ENCODE data around the gene HDAC4. TPM values are rescaled to one million over a fixed set of nuclear protein-coding genes. Genes with fewer than 3 reads are reported as not detected.

HDAC4 gene
- total and polyA plus RNA-seq, 4 donors: 6.8 to 75.5 (median 30.2) TPM

GRCh38 chr2:239278941-239279365 is 121.9 kb downstream of the HDAC4 start:
- Histone ChIP-seq H3K36me3 (ENCODE audit: control insufficient read depth in 1 of 2, insufficient read depth in 2 of 2, low read length in 1 of 2) (no peaks in the 10 kb centered on the region), H3K27ac (ENCODE audit: low read depth in 1 of 2, low read length in 2 of 2) (no peak overlapping the region), H3K4me3 (ENCODE audit: low read length in 2 of 2) (no peak overlapping the region), H3K27me3 (ENCODE audit: control insufficient read depth in 1 of 2, insufficient read depth in 2 of 2, low read length in 1 of 2) (no peaks in the 10 kb centered on the region), H3K9me3 (ENCODE audit: control insufficient read depth, low read length) (no peaks in the 10 kb centered on the region), H3K4me1 (ENCODE audit: control insufficient read depth in 1 of 2, insufficient read depth in 2 of 2, low read length in 2 of 2) (no peaks in the 10 kb centered on the region)
- DNase-seq (peak in 1 of 2 donors; percentile 59), ATAC-seq (ENCODE audit: low FRiP score) (no peak)
- intact Hi-C loops (cut with DNase I): no loop called here
- WGBS, 2 donors: 82 to 84% methylated on average over 4 of the region's 4 CpGs

- no peak for ATAC-seq (ENCODE audit: low FRiP score)
- no peak for DNase-seq
- Histone ChIP-seq H3K4me3 (ENCODE audit: low read length in 2 of 2) (no peak overlapping the region), H3K36me3 (ENCODE audit: control insufficient read depth in 1 of 2, insufficient read depth in 2 of 2, low read length in 1 of 2) (no peaks in the 10 kb centered on the region), H3K4me1 (ENCODE audit: control insufficient read depth in 1 of 2, insufficient read depth in 2 of 2, low read length in 2 of 2) (no peaks in the 10 kb centered on the region), H3K27me3 (ENCODE audit: control insufficient read depth in 1 of 2, insufficient read depth in 2 of 2, low read length in 1 of 2) (no peaks in the 10 kb centered on the region), H3K27ac (ENCODE audit: low read depth in 1 of 2, low read length in 2 of 2) (no peak overlapping the region), H3K9me3 (ENCODE audit: control insufficient read depth, low read length) (no peaks in the 10 kb centered on the region)
- 96 to 98% methylated on average over 7 of the region's 7 CpGs for WGBS, 2 donors
- intact Hi-C loops (cut with DNase I): no loop called here
Observed at GRCh38 chr2:239278361-239278760, 122.5 kb downstream of the HDAC4 start.

- no peaks in the 10 kb centered on the region for H3K4me1 ChIP-seq (ENCODE audit: control insufficient read depth in 1 of 2, insufficient read depth in 2 of 2, low read length in 2 of 2)
- no peaks in the 10 kb centered on the region for H3K36me3 ChIP-seq (ENCODE audit: control insufficient read depth in 1 of 2, insufficient read depth in 2 of 2, low read length in 1 of 2)
- WGBS, 2 donors: 97 to 98% methylated on average over 27 of the region's 27 CpGs
- H3K27me3 ChIP-seq (ENCODE audit: control insufficient read depth in 1 of 2, insufficient read depth in 2 of 2, low read length in 1 of 2): no peaks in the 10 kb centered on the region
- no peak overlapping the region for H3K27ac ChIP-seq (ENCODE audit: low read depth in 1 of 2, low read length in 2 of 2)
- no peak overlapping the region for H3K4me3 ChIP-seq (ENCODE audit: low read length in 2 of 2)
- no peak for ATAC-seq (ENCODE audit: low FRiP score)
- DNase-seq: peak in 1 of 2 donors; percentile 64
- intact Hi-C loops (cut with DNase I): no loop called here
- H3K9me3 ChIP-seq (ENCODE audit: control insufficient read depth, low read length): no peaks in the 10 kb centered on the region
Observed at GRCh38 chr2:239277401-239278085, 123.3 kb downstream of the HDAC4 start.

- ATAC-seq (ENCODE audit: low FRiP score): no peak
- Histone ChIP-seq H3K27me3 (ENCODE audit: control insufficient read depth in 1 of 2, insufficient read depth in 2 of 2, low read length in 1 of 2) (no peaks in the 10 kb centered on the region), H3K9me3 (ENCODE audit: control insufficient read depth, low read length) (no peaks in the 10 kb centered on the region), H3K36me3 (ENCODE audit: control insufficient read depth in 1 of 2, insufficient read depth in 2 of 2, low read length in 1 of 2) (no peaks in the 10 kb centered on the region), H3K27ac (ENCODE audit: low read depth in 1 of 2, low read length in 2 of 2) (no peak overlapping the region), H3K4me3 (ENCODE audit: low read length in 2 of 2) (no peak overlapping the region), H3K4me1 (ENCODE audit: control insufficient read depth in 1 of 2, insufficient read depth in 2 of 2, low read length in 2 of 2) (no peaks in the 10 kb centered on the region)
- intact Hi-C loops (cut with DNase I): no loop called here
- DNase-seq: peak in 1 of 2 donors; percentile 59
- 94 to 97% methylated on average over 9 of the region's 9 CpGs for WGBS, 2 donors
Observed at GRCh38 chr2:239276851-239277250, 124.0 kb downstream of the HDAC4 start.

- H3K9me3 ChIP-seq (ENCODE audit: control insufficient read depth, low read length): no peaks in the 10 kb centered on the region
- intact Hi-C loops (cut with DNase I): loop anchor here in 1 of 2 donors (2.0 kb wide), 1 partner anchor 23 kb away; no protein-coding TSS in a partner anchor
- DNase-seq (peak in 1 of 2 donors; percentile 81), ATAC-seq (ENCODE audit: low FRiP score) (no peak)
- H3K4me1 ChIP-seq (ENCODE audit: control insufficient read depth in 1 of 2, insufficient read depth in 2 of 2, low read length in 2 of 2): no peaks in the 10 kb centered on the region
- no peak overlapping the region for H3K27ac ChIP-seq (ENCODE audit: low read depth in 1 of 2, low read length in 2 of 2)
- no peaks in the 10 kb centered on the region for H3K36me3 ChIP-seq (ENCODE audit: control insufficient read depth in 1 of 2, insufficient read depth in 2 of 2, low read length in 1 of 2)
- H3K4me3 ChIP-seq (ENCODE audit: low read length in 2 of 2): no peak overlapping the region
- H3K27me3 ChIP-seq (ENCODE audit: control insufficient read depth in 1 of 2, insufficient read depth in 2 of 2, low read length in 1 of 2): no peaks in the 10 kb centered on the region
- 95% methylated on average over 30 to 31 of the region's 31 CpGs for WGBS, 2 donors
Observed at GRCh38 chr2:239275847-239276831, 124.7 kb downstream of the HDAC4 start.

GRCh38 chr2:239275044-239275685 is 125.7 kb downstream of the HDAC4 start:
- peak; percentile 81 for ATAC-seq (ENCODE audit: low FRiP score)
- H3K27ac ChIP-seq (ENCODE audit: low read depth in 1 of 2, low read length in 2 of 2): no peak overlapping the region
- DNase-seq: peak; percentile 90 to 93
- no peaks in the 10 kb centered on the region for H3K9me3 ChIP-seq (ENCODE audit: control insufficient read depth, low read length)
- WGBS, 2 donors: 18 to 21% methylated on average over 33 to 34 of the region's 34 CpGs
- no peak overlapping the region for H3K4me3 ChIP-seq (ENCODE audit: low read length in 2 of 2)
- intact Hi-C loops (cut with DNase I): loop anchor here in 1 of 2 donors (2.0 kb wide), 1 partner anchor 22 kb away; no protein-coding TSS in a partner anchor
- H3K27me3 ChIP-seq (ENCODE audit: control insufficient read depth in 1 of 2, insufficient read depth in 2 of 2, low read length in 1 of 2): no peaks in the 10 kb centered on the region
- no peaks in the 10 kb centered on the region for H3K4me1 ChIP-seq (ENCODE audit: control insufficient read depth in 1 of 2, insufficient read depth in 2 of 2, low read length in 2 of 2)
- no peaks in the 10 kb centered on the region for H3K36me3 ChIP-seq (ENCODE audit: control insufficient read depth in 1 of 2, insufficient read depth in 2 of 2, low read length in 1 of 2)

GRCh38 chr2:239274391-239275043 is 126.3 kb downstream of the HDAC4 start:
- intact Hi-C loops (cut with DNase I): loop anchor here in 1 of 2 donors (2.0 kb wide), 1 partner anchor 22 kb away; no protein-coding TSS in a partner anchor
- H3K4me3 ChIP-seq (ENCODE audit: low read length in 2 of 2): no peak overlapping the region
- no peaks in the 10 kb centered on the region for H3K36me3 ChIP-seq (ENCODE audit: control insufficient read depth in 1 of 2, insufficient read depth in 2 of 2, low read length in 1 of 2)
- H3K27ac ChIP-seq (ENCODE audit: low read depth in 1 of 2, low read length in 2 of 2): no peak overlapping the region
- WGBS, 2 donors: 89 to 91% methylated on average over 16 of the region's 16 CpGs
- DNase-seq: peak in 1 of 2 donors; percentile 82
- peak; percentile 13 for ATAC-seq (ENCODE audit: low FRiP score)
- H3K27me3 ChIP-seq (ENCODE audit: control insufficient read depth in 1 of 2, insufficient read depth in 2 of 2, low read length in 1 of 2): no peaks in the 10 kb centered on the region
- H3K4me1 ChIP-seq (ENCODE audit: control insufficient read depth in 1 of 2, insufficient read depth in 2 of 2, low read length in 2 of 2): no peaks in the 10 kb centered on the region
- H3K9me3 ChIP-seq (ENCODE audit: control insufficient read depth, low read length): no peaks in the 10 kb centered on the region
